Gastrocnemius medialis (tissue), 4 donors: ENCODE results near the gene FGF1. TPM values are rescaled to one million over a fixed set of nuclear protein-coding genes. Genes with fewer than 3 reads are reported as not detected.

ENCODE experiments used
- ATAC-seq, 2 donors: fragments of 150-250 bp; one replicate each; pipeline ENCODE4 v1.9.1; 2016
- DNase-seq, 2 donors: peaks; one replicate each; pipeline ENCODE4 v3.0.0-alpha.2; 2019
- H3K27ac ChIP-seq, 4 donors: fragments of 200-600 bp; sonication (generic); 1 replicate in 1 of 4; 2 replicates in 3 of 4; pipeline ENCODE4 v1.5.1; 2016 to 2018; ENCODE audit warnings: mild to moderate bottlenecking in 2 of 4, moderate library complexity in 1 of 4
- H3K27me3 ChIP-seq, 3 donors: fragments of 200-600 bp; sonication (generic) in 2 of 3; 1 replicate in 1 of 3; 2 replicates in 2 of 3; pipeline versions ENCODE4 v1.5.1 to v1.6.0; 2016 to 2019; ENCODE audit warnings: mild to moderate bottlenecking in 1 of 3, moderate library complexity in 1 of 3
- H3K36me3 ChIP-seq, 2 donors: fragments of 200-600 bp; sonication (generic) in 1 of 2; one replicate each; pipeline ENCODE4 v1.5.1; 2017 to 2018
- H3K4me1 ChIP-seq, 2 donors: fragments of 200-600 bp; sonication (generic) in 1 of 2; one replicate each; pipeline ENCODE4 v1.5.1; 2016 to 2017; ENCODE audit warnings: mild to moderate bottlenecking in 2 of 2
- H3K4me3 ChIP-seq, 4 donors: fragments of 200-600 bp; sonication (generic) in 3 of 4; 1 replicate in 1 of 4; 2 replicates in 3 of 4; pipeline ENCODE4 v1.5.1; 2016 to 2019; ENCODE audit warnings: mild to moderate bottlenecking in 2 of 4
- H3K9me3 ChIP-seq, 3 donors: fragments of 200-600 bp; sonication (generic) in 2 of 3; 1 replicate in 1 of 3; 2 replicates in 2 of 3; pipeline ENCODE4 v1.5.1; 2016 to 2019
- POLR2A ChIP-seq, 2 donors: fragments of 450-650 bp; IDR thresholded peaks; one replicate each; pipeline ENCODE4 v1.6.1; 2017; ENCODE audit warnings: antibody characterized with exemption in 2 of 2, mild to moderate bottlenecking in 2 of 2, moderate library complexity in 2 of 2
- in situ Hi-C, 4 donors: fragments of 200-750 bp; cut with MboI; loops; one replicate each; pipeline versions ENCODE4 v1.15.0 to v1.8.0; 2017; ENCODE audit warnings: low sequenced_read_pairs in 4 of 4
- intact Hi-C: fragments of 100-400 bp; cut with DNase I; formaldehyde crosslinking; loops from one replicate; pipeline ENCODE4 v1.15.1; 2023; ENCODE audit warnings: low total_unique reads
- total RNA-seq, 4 donors: library from RNA; depleted of rRNA; stranded (reverse); fragments of >200 nt; gene quantifications; one replicate each; pipeline versions ENCODE4 v1.1.0 to v1.2.3, GENCODE V29; 2016
- TF ChIP-seq, protein P1 (sequence below), 5 experiments: fragments of 450-650 bp in 3 of 5; fragments of 200-600 bp in 2 of 5; sonication (generic) in 2 of 5; IDR thresholded peaks in 4 of 5; conservative IDR thresholded peaks in 1 of 5; 1 replicate in 4 of 5; 2 replicates in 1 of 5; pipeline ENCODE4 v1.5.1; 2016 to 2019; ENCODE audit warnings: antibody characterized with exemption in 5 of 5, mild to moderate bottlenecking in 3 of 5, moderate library complexity in 3 of 5

Gene FGF1
- total RNA-seq, 4 donors from 2014 or later: 0.41 to 2.1 (median 1.2) TPM

DNA sequence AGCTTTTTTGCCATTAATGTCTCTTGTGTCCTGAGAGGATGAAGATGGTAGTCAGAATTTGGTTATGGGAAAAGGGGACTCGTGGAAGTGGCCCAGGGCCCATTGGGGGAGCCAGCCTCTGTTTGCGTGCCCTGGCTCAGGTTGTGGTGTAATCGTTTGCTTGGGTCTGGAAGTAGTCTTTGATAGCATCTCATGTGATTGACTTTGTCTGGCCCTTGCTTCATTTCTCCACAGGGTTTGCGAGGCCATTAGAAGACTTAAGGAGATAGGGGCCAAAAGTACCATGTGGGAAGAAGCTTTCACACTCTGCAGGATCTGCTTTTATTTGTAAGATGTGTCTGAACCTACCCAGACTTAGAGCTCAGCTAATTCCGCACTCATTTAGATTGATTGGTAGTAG is 114.5 kb downstream of the FGF1 start:
- Histone ChIP-seq H3K4me3 (no peak overlapping the region), H3K27ac (no peak overlapping the region), H3K36me3 (no peaks in the 10 kb centered on the region), H3K9me3 (no peaks in the 10 kb centered on the region), H3K4me1 (no peaks in the 10 kb centered on the region), H3K27me3 (no peaks in the 10 kb centered on the region)
- no peak for ATAC-seq
- intact Hi-C loops (no loop called here), in situ Hi-C loops (loop anchor here in 2 of 4 donors (25.0 kb wide), 2 partner anchors 409 to 584 kb away; no protein-coding TSS in a partner anchor)
- DNase-seq: no peak
- TF ChIP-seq, protein P1, sequence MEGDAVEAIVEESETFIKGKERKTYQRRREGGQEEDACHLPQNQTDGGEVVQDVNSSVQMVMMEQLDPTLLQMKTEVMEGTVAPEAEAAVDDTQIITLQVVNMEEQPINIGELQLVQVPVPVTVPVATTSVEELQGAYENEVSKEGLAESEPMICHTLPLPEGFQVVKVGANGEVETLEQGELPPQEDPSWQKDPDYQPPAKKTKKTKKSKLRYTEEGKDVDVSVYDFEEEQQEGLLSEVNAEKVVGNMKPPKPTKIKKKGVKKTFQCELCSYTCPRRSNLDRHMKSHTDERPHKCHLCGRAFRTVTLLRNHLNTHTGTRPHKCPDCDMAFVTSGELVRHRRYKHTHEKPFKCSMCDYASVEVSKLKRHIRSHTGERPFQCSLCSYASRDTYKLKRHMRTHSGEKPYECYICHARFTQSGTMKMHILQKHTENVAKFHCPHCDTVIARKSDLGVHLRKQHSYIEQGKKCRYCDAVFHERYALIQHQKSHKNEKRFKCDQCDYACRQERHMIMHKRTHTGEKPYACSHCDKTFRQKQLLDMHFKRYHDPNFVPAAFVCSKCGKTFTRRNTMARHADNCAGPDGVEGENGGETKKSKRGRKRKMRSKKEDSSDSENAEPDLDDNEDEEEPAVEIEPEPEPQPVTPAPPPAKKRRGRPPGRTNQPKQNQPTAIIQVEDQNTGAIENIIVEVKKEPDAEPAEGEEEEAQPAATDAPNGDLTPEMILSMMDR (IDR thresholded peaks at IDR 0.05 in 4 of 5, conservative IDR thresholded peaks at IDR 0.05 in 1 of 5): no peak
- no peak for TF ChIP-seq POLR2A (IDR thresholded peaks at IDR 0.05)

DNA sequence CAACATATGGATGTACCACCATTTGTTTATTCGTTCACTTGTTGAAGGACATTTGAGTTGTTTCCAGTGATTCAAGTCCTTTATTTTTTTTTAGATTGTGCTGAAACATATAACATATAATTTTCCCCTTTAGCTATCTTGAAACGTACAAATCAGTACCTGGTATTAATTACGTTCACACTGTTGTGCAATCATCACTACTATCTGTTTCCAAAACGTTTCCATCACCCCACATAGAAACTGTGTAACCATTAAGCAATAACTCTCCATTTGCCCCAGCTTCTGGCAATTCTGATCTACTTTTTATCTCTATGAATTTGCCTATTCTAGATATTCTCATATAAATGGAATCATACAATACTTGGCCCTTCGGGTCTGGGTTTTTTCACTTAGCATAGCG is 116.0 kb downstream of the FGF1 start:
- no peak overlapping the region for H3K27ac ChIP-seq
- ATAC-seq: no peak
- DNase-seq: no peak
- no peak overlapping the region for H3K4me3 ChIP-seq
- no peaks in the 10 kb centered on the region for H3K9me3 ChIP-seq
- no peaks in the 10 kb centered on the region for H3K4me1 ChIP-seq
- TF ChIP-seq, protein P1 (IDR thresholded peaks at IDR 0.05 in 4 of 5, conservative IDR thresholded peaks at IDR 0.05 in 1 of 5): no peak
- no peak for TF ChIP-seq POLR2A (IDR thresholded peaks at IDR 0.05)
- in situ Hi-C loops (loop anchor here in 2 of 4 donors (25.0 kb wide), 2 partner anchors 408 to 583 kb away; no protein-coding TSS in a partner anchor), intact Hi-C loops (no loop called here)
- H3K27me3 ChIP-seq: no peaks in the 10 kb centered on the region
- H3K36me3 ChIP-seq: no peaks in the 10 kb centered on the region

DNA sequence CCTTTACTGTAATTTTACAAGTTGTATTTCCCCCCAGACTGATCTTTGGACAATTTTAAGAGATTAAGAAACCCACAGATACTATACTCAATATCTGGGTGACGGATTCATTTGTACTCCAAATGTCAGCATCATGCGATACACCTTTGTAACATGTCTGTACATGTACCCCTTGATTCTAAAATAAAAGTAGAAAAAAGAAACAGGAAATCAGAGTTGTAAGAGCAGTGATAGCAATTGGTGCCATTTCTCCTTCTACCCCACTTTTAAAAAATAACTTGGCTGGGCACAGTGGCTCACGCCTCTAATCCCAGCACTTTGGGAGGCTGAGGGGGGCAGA is 116.9 kb downstream of the FGF1 start:
- H3K4me3 ChIP-seq: no peak overlapping the region
- no peaks in the 10 kb centered on the region for H3K4me1 ChIP-seq
- TF ChIP-seq, protein P1 (IDR thresholded peaks at IDR 0.05 in 4 of 5, conservative IDR thresholded peaks at IDR 0.05 in 1 of 5): no peak
- TF ChIP-seq POLR2A (IDR thresholded peaks at IDR 0.05): no peak
- peak overlapping the region in 1 of 4 donors; percentile 6 for H3K27ac ChIP-seq
- ATAC-seq: no peak
- intact Hi-C loops (no loop called here), in situ Hi-C loops (loop anchor here in 2 of 4 donors (25.0 kb wide), 2 partner anchors 407 to 582 kb away; no protein-coding TSS in a partner anchor)
- H3K36me3 ChIP-seq: no peaks in the 10 kb centered on the region
- no peaks in the 10 kb centered on the region for H3K27me3 ChIP-seq
- no peak for DNase-seq
- H3K9me3 ChIP-seq: no peaks in the 10 kb centered on the region

DNA sequence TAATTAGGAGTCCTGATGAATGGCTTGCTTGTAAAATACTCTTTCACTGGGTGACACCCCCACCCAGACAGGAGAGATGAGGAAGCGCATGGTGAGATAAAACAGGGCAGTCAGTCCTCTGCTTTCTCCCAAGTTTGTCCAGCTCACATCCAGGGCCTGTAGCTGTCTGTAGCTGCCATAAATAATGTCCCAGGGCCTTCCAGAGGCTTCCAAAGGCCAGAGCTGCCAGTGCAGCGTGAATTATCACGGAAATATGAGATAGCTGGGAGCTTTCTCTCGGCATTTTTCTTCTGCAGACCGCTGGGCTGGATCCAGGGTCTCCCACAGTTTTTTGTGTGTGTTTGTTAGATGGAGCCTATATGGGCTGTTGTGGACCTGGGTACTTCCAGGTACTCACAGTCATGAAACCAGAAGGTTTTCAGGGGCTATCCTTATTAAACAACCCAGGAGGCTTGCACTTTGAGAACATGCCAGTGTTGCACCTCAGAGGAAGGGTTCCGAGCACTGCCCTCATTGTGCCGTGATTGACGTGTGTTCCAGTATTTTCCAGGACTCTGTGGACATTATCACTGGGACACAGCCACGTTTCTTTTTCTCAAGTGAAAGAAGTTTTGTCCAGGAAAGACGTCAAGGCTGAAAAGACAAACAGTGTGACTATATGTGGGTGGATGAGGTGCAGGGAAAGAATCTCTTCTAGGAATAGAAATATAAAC is 117.5 kb downstream of the FGF1 start:
- H3K4me3 ChIP-seq: no peak overlapping the region

More for the DNA sequence above, 117.5 kb downstream of the FGF1 start:
- TF ChIP-seq, protein P1 (IDR thresholded peaks at IDR 0.05 in 4 of 5, conservative IDR thresholded peaks at IDR 0.05 in 1 of 5): no peak
- no peak for TF ChIP-seq POLR2A (IDR thresholded peaks at IDR 0.05)
- Histone ChIP-seq H3K9me3 (no peaks in the 10 kb centered on the region), H3K27ac (peak overlapping the region; percentile 16 to 47 (median 46)), H3K4me1 (no peaks in the 10 kb centered on the region), H3K36me3 (no peaks in the 10 kb centered on the region), H3K27me3 (no peaks in the 10 kb centered on the region)
- ATAC-seq (peak in 1 of 2 donors; percentile 47), DNase-seq (no peak)
- in situ Hi-C loops: loop anchor here in 2 of 4 donors (25.0 kb wide), 2 partner anchors 406 to 581 kb away; no protein-coding TSS in a partner anchor
- intact Hi-C loops: no loop called here
